AG09309 (cell line): ENCODE measurements around the gene BET1L.
"Not testable (repeated sequence)": the region's sequence is repeated elsewhere in the genome, so short reads cannot be mapped to it uniquely, and the experiment has no call there.

ENCODE experiments used
- DNase-seq: peaks from one replicate; pipeline ENCODE4 v3.0.0-alpha.2; 2010; ENCODE audit warnings: low read depth
- H3K4me3 ChIP-seq: 2 replicates; pipeline ENCODE4 v1.5.1; 2011; ENCODE audit warnings: mild to moderate bottlenecking, low read depth, low read length, moderate library complexity; ENCODE audit not compliant: control insufficient read depth
- TF ChIP-seq, protein P1 (sequence below): IDR thresholded peaks from 2 replicates; pipeline ENCODE4 v1.5.1; 2011; ENCODE audit warnings: mild to moderate bottlenecking, low read depth, low read length, inconsistent platforms; ENCODE audit not compliant: insufficient read depth, control insufficient read depth; ENCODE audit errors: missing control alignments

BET1L gene

DNA sequence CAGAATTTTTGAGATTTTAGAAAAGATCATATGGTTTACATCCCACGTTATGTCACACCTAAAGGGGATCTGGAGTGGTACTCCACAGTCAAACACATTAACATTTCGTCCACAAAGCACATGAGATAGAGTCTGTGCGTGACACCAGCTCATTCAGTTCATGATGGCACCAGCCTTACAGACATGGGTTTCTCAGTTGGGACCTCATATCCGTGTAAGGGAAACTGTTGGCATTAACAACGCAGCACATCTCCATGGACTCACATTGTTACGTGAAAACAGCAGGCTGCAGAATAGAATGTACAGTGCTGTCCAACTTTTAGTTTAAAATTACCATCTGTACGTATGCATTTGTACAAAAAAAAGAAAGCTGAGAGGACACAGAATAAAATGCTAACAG is 14.3 kb upstream of the BET1L start:
- TF ChIP-seq, protein P1, sequence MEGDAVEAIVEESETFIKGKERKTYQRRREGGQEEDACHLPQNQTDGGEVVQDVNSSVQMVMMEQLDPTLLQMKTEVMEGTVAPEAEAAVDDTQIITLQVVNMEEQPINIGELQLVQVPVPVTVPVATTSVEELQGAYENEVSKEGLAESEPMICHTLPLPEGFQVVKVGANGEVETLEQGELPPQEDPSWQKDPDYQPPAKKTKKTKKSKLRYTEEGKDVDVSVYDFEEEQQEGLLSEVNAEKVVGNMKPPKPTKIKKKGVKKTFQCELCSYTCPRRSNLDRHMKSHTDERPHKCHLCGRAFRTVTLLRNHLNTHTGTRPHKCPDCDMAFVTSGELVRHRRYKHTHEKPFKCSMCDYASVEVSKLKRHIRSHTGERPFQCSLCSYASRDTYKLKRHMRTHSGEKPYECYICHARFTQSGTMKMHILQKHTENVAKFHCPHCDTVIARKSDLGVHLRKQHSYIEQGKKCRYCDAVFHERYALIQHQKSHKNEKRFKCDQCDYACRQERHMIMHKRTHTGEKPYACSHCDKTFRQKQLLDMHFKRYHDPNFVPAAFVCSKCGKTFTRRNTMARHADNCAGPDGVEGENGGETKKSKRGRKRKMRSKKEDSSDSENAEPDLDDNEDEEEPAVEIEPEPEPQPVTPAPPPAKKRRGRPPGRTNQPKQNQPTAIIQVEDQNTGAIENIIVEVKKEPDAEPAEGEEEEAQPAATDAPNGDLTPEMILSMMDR: no peak

DNA sequence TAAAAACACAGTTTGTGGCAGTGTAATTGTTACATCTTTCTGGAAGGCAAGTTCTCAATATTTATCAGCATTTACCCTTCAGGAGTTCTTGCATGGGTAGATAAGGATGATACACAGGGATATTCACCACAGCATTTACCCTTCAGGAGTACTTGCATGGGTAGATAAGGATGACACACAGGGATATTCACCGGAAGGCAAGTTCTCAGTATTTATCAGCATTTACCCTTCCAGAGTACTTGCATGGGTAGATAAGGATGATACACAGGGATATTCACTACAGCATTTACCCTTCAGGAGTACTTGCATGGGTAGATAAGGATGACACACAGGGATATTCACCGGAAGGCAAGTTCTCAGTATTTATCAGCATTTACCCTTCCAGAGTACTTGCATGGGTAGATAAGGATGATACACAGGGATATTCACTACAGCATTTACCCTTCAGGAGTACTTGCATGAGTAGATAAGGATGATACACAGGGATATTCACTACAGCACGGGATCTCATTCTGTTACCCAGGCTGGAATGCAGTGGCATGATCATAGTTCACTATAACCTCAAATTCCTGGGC is 13.5 kb upstream of the BET1L start:
- DNase-seq, H3K4me3 ChIP-seq: not testable (repeated sequence)

More for the DNA sequence above, 14.3 kb upstream of the BET1L start:
- H3K4me3 ChIP-seq: no peak overlapping the region
- no peak for DNase-seq

GRCh38 chr11:218815-219593 is 11.8 kb upstream of the BET1L start:
- TF ChIP-seq, protein P1: no peak
- no peak overlapping the region for H3K4me3 ChIP-seq
- DNase-seq: no peak

- H3K4me3 ChIP-seq: no peak overlapping the region
- DNase-seq: no peak
- TF ChIP-seq, protein P1: no peak
Observed at GRCh38 chr11:217704-218103, 10.5 kb upstream of the BET1L start.

GRCh38 chr11:216081-216974 is 9.1 kb upstream of the BET1L start:
- no peak overlapping the region for H3K4me3 ChIP-seq
- no peak for DNase-seq
- TF ChIP-seq, protein P1: no peak

DNA sequence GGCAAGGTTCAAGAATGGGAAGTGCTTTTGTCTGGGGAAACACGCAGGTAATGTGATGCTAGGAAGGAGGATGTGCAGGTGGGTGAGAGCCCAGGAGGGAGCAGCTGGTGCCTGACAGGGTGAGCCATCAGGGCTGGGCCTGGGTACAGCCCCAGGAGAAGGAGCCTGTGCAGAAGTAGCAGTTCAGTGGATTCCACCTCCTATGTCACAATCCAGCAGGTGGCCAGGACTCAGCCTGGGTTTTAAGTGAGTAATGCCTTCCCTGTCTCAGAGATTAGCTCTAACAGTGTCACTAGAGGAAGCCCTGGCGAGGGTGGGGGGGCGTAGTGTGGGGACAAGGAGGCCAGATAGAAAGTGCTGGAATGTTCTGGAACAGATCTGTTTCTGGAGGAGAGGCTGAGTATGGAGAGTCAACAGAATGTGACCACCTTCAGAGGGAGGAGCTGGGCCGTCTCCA is 8.4 kb upstream of the BET1L start:
- DNase-seq: no peak
- TF ChIP-seq, protein P1: no peak
- no peak overlapping the region for H3K4me3 ChIP-seq
